Endodermal cell (in vitro differentiated cells): Measurements from ENCODE around the gene BAIAP2. TPM values are rescaled to one million over a fixed set of nuclear protein-coding genes. Genes with fewer than 3 reads are reported as not detected.
A peak's percentile ranks its signal among the peaks of the same experiment; 100 is the strongest.

ENCODE experiments used
- DNase-seq: peaks from one replicate; pipeline ENCODE4 v3.0.0-alpha.2; 2017
- H3K27ac ChIP-seq: 2 replicates; pipeline ENCODE4 v1.5.1; 2013; ENCODE audit warnings: mild to moderate bottlenecking, low read depth, low read length, moderate library complexity
- H3K27me3 ChIP-seq: 2 replicates; pipeline ENCODE4 v1.6.1; 2013; ENCODE audit warnings: mild to moderate bottlenecking, low read length, moderate library complexity; ENCODE audit not compliant: insufficient read depth, control insufficient read depth, poor library complexity, severe bottlenecking
- H3K36me3 ChIP-seq: 2 replicates; pipeline ENCODE4 v1.7.0; 2013; ENCODE audit warnings: mild to moderate bottlenecking, low read length, moderate library complexity; ENCODE audit not compliant: control insufficient read depth, insufficient read depth
- H3K4me1 ChIP-seq: one replicate; pipeline ENCODE4 v1.7.0; 2013; ENCODE audit warnings: low read length; ENCODE audit not compliant: control insufficient read depth, insufficient read depth
- H3K4me3 ChIP-seq: 2 replicates; pipeline ENCODE4 v1.5.1; 2013; ENCODE audit warnings: mild to moderate bottlenecking, low read length, moderate library complexity
- H3K9ac ChIP-seq: 2 replicates; pipeline ENCODE4 v1.6.1; 2013; ENCODE audit warnings: mild to moderate bottlenecking, low read length, moderate library complexity; ENCODE audit not compliant: poor library complexity, severe bottlenecking; ENCODE audit errors: extremely low read depth
- H3K9me3 ChIP-seq: 2 replicates; pipeline ENCODE4 v1.6.1; 2013; ENCODE audit warnings: mild to moderate bottlenecking, low read length, moderate library complexity; ENCODE audit not compliant: control insufficient read depth
- H3K27ac Mint-ChIP-seq: 2 replicates; pipeline ENCODE4 v1.8.0; 2020; ENCODE audit warnings: mixed read lengths
- H3K27me3 Mint-ChIP-seq: 2 replicates; pipeline ENCODE4 v1.8.0; 2021; ENCODE audit warnings: mild to moderate bottlenecking, mixed read lengths; ENCODE audit not compliant: insufficient read depth
- H3K36me3 Mint-ChIP-seq: 2 replicates; pipeline ENCODE4 v1.8.0; 2020; ENCODE audit warnings: low read depth, mixed read lengths
- H3K4me1 Mint-ChIP-seq: 2 replicates; pipeline ENCODE4 v1.8.0; 2020; ENCODE audit warnings: mixed read lengths
- H3K4me3 Mint-ChIP-seq: 2 replicates; pipeline ENCODE4 v1.8.0; 2020; ENCODE audit warnings: mild to moderate bottlenecking, moderate library complexity, mixed read lengths
- H3K9me3 Mint-ChIP-seq: 2 replicates; pipeline ENCODE4 v1.8.0; 2020; ENCODE audit warnings: mild to moderate bottlenecking, mixed read lengths
- WGBS, 2 experiments: methylation state at CpG; one replicate each; pipeline versions ENCODE4 v1.1.5 to v1.1.7; 2013; ENCODE audit warnings: missing lambda C conversion rate in 2 of 2, mixed read lengths in 1 of 2; ENCODE audit not compliant: insufficient coverage in 1 of 2, insufficient read length in 1 of 2; 5-methylcytosine and 5-hydroxymethylcytosine counted together
- microRNA-seq: library from miRNA; unstranded; fragments of <30 nt; microRNA quantifications from one replicate; pipeline ENCODE4 v1.2.0, GENCODE V29; 2020; ENCODE audit warnings: borderline microRNAs expressed
- total RNA-seq, 2 donors: library from RNA; stranded (reverse); fragmentation: NEBNext Ultra II Directional in 1 of 2; extraction: Animal tissue kit (Norgen Biotek cat#: 25700) in 1 of 2; gene quantifications; 2 replicates in 1 of 2; 3 replicates in 1 of 2; pipeline ENCODE4 v1.2.1, GENCODE V29; 2021
- TF ChIP-seq, protein P1 (sequence below): fragments of 200-600 bp; sonication (generic); conservative IDR thresholded peaks from 2 replicates; pipeline ENCODE4 v1.5.0; 2021; ENCODE audit warnings: antibody characterized with exemption, mild to moderate bottlenecking

BAIAP2 gene
- total RNA-seq, 2 donors from 2014 or later = 24.9 to 32.7 TPM

DNA sequence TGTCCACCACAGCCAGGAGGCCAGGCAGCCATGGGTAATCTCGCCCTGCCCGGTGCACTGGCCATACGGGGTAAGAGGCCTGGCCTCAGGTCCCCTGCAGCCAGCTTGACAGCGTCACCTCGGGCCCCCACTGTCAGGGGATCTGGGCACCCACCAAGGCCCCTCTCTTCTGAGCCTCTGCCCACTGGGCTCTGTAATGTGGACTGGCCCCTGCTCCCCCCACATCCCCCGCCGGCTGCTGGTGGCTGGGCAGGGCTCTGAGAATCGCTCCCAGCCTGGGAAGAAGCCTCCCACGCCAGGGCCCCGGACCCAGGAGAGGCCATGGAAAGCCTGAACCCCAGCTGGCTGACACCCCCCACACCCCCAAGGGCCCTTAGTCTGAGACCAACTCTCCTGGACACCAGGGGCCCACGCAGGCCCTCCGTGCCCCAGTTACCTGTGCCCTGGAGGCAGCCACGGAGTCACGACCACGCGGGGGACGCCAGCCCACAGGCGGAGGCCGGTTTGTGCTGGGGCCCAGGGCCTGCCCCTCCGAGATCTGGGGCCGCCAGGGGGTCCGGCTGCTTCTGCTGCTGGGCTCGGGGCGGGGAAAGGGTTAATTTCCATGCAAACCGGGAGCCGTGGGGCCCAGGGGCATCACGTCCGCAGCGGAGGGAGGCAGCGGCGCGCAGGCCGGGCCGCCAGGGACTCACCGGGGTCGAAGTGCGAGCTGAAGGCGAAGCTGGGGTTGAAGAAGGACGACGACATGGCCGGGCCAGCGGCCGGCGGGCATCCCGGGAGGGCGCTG, 130.5 kb downstream of the BAIAP2 start, which contains the start of gene PVALEF:
Gene PVALEF (plus strand): TSS at position 262 of the 787 bp plus-strand sequence. CDS start 15,720 bp downstream, outside the sequence.
- Histone ChIP-seq H3K4me1 (no peaks in the 10 kb centered on the region), H3K4me3 (no peak within 1 kb of the TSS), H3K9me3 (no peaks in the 10 kb centered on the region), H3K36me3 (no peaks in the 10 kb centered on the region), H3K9ac (no peak within 1 kb of the TSS), H3K27me3 (peaks cover 6% of the 10 kb centered on the region), H3K27ac (peak within 1 kb of the TSS; percentile 34)
- peak within 1 kb of the TSS; percentile 47 for H3K4me3 Mint-ChIP-seq
- no peaks in the 10 kb centered on the region for H3K36me3 Mint-ChIP-seq
- H3K27me3 Mint-ChIP-seq = peaks cover 5% of the 10 kb centered on the region
- peak; percentile 87 for DNase-seq
- H3K4me1 Mint-ChIP-seq = no peaks in the 10 kb centered on the region
- TF ChIP-seq, protein P1, sequence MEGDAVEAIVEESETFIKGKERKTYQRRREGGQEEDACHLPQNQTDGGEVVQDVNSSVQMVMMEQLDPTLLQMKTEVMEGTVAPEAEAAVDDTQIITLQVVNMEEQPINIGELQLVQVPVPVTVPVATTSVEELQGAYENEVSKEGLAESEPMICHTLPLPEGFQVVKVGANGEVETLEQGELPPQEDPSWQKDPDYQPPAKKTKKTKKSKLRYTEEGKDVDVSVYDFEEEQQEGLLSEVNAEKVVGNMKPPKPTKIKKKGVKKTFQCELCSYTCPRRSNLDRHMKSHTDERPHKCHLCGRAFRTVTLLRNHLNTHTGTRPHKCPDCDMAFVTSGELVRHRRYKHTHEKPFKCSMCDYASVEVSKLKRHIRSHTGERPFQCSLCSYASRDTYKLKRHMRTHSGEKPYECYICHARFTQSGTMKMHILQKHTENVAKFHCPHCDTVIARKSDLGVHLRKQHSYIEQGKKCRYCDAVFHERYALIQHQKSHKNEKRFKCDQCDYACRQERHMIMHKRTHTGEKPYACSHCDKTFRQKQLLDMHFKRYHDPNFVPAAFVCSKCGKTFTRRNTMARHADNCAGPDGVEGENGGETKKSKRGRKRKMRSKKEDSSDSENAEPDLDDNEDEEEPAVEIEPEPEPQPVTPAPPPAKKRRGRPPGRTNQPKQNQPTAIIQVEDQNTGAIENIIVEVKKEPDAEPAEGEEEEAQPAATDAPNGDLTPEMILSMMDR = peak; percentile 12
- WGBS, 2 experiments = 37 to 51% methylated on average over 24 to 46 of the region's 46 CpGs
- H3K9me3 Mint-ChIP-seq = no peaks in the 10 kb centered on the region
- H3K27ac Mint-ChIP-seq = no peak within 1 kb of the TSS

DNA sequence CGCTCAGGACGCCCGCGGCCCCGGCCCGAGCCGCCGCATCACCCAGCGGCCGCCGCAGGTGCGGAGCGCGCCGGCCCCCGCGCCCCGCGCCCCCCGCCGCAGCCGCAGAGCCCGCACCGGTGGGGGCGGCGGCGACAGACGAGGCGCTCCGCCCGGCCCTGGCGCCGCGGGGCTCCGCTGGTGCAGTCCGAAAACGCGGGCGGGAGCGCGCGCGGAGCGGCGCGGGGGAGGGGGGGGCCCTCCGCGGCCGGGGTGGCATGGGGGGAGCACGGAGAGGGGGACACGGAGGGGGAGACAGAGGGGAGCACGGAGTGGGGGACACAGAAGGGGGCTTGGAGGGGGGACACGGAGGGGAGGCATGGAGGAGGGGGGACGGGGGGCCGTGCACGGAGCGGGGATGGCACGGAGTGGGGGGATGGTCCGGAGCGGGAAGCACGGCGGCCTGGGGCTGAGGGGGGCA, 131.1 kb downstream of the BAIAP2 start, which contains the start of gene AATK:
Gene AATK (minus strand): TSS at position 189 of the 460 bp plus-strand sequence. CDS start 229 bp downstream, outside the sequence.
- Histone ChIP-seq H3K36me3 (no peaks in the 10 kb centered on the region), H3K27ac (peak within 1 kb of the TSS; percentile 17), H3K27me3 (peaks cover 6% of the 10 kb centered on the region), H3K4me3 (no peak within 1 kb of the TSS), H3K4me1 (no peaks in the 10 kb centered on the region), H3K9me3 (no peaks in the 10 kb centered on the region), H3K9ac (no peak within 1 kb of the TSS)
- Mint-ChIP-seq H3K27me3 (peaks cover 5% of the 10 kb centered on the region), H3K4me3 (peak within 1 kb of the TSS; percentile 47), H3K9me3 (no peaks in the 10 kb centered on the region), H3K4me1 (no peaks in the 10 kb centered on the region), H3K36me3 (no peaks in the 10 kb centered on the region), H3K27ac (no peak within 1 kb of the TSS)
- TF ChIP-seq, protein P1 = no peak
- DNase-seq = no peak
- WGBS, 2 experiments = 0 to 1% methylated on average over 2 to 41 of the region's 62 CpGs

Small RNAs within 50 kb of the gene (microRNA-seq; reads per million reads assigned to microRNA genes)
- gene MIR1250 = not detected
- not detected for gene MIR3065
- gene MIR338 = not detected
- gene MIR657 = not detected

Other genes starting within 250 kb of the BAIAP2 start
- gene CHMP6, start 43.3 kb upstream of the BAIAP2 start, total RNA-seq = 10 to 100 TPM; 28.4 to 32.5 TPM
- gene PVALEF, start 130.4 kb downstream of the BAIAP2 start, total RNA-seq = not detected
- gene AATK, start 131.1 kb downstream of the BAIAP2 start, total RNA-seq = 1 to 10 TPM; 3.3 to 4.3 TPM
- gene CEP131, start 187.8 kb downstream of the BAIAP2 start, total RNA-seq = 10 to 100 TPM; 23.2 to 28.0 TPM
- 10 to 100 TPM; 30.0 to 45.0 TPM for gene TEPSIN, start 203.9 kb downstream of the BAIAP2 start, total RNA-seq
- 10 to 100 TPM; 42.7 to 48.7 TPM for gene NDUFAF8, start 204.2 kb downstream of the BAIAP2 start, total RNA-seq